Measurements from ENCODE around the gene AR. TPM values are rescaled to one million over a fixed set of nuclear protein-coding genes. Genes with fewer than 3 reads are reported as not detected.

Gene AR
- total and polyA plus RNA-seq, 2 of the 13 experiments (the other 11 are each of a cell fraction or from before 2014, with no cell fraction given), result not detected

- no peak for TF ChIP-seq RCOR2 (CRISPR knock-in tag; IDR thresholded peaks at IDR 0.05)
- no peak for TF ChIP-seq MTF1 (CRISPR knock-in tag; IDR thresholded peaks at IDR 0.05)
- no peak for TF ChIP-seq ZNF768 (CRISPR knock-in tag; IDR thresholded peaks at IDR 0.05)
- TF ChIP-seq, protein P1, sequence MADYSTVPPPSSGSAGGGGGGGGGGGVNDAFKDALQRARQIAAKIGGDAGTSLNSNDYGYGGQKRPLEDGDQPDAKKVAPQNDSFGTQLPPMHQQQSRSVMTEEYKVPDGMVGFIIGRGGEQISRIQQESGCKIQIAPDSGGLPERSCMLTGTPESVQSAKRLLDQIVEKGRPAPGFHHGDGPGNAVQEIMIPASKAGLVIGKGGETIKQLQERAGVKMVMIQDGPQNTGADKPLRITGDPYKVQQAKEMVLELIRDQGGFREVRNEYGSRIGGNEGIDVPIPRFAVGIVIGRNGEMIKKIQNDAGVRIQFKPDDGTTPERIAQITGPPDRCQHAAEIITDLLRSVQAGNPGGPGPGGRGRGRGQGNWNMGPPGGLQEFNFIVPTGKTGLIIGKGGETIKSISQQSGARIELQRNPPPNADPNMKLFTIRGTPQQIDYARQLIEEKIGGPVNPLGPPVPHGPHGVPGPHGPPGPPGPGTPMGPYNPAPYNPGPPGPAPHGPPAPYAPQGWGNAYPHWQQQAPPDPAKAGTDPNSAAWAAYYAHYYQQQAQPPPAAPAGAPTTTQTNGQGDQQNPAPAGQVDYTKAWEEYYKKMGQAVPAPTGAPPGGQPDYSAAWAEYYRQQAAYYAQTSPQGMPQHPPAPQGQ (CRISPR knock-in tag; IDR thresholded peaks at IDR 0.05; ENCODE audit: borderline replicate concordance), result no peak
- no peak for TF ChIP-seq ZNF225 (CRISPR knock-in tag; IDR thresholded peaks at IDR 0.05)
- no peak for TF ChIP-seq NPAS2 (CRISPR knock-in tag; IDR thresholded peaks at IDR 0.05; ENCODE audit: borderline replicate concordance)
- TF ChIP-seq ZNF503 (CRISPR knock-in tag; IDR thresholded peaks at IDR 0.05), result no peak
- TF ChIP-seq ZSCAN20 (CRISPR knock-in tag; IDR thresholded peaks at IDR 0.05; ENCODE audit: borderline replicate concordance), result no peak
- TF ChIP-seq, protein P2, sequence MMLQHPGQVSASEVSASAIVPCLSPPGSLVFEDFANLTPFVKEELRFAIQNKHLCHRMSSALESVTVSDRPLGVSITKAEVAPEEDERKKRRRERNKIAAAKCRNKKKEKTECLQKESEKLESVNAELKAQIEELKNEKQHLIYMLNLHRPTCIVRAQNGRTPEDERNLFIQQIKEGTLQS (CRISPR knock-in tag; IDR thresholded peaks at IDR 0.05), result no peak
Observed at GRCh38 chrX:67723580-67724351, 179.9 kb downstream of the AR start (continued).
